ENCODE measurements around the gene FAM120C.

FAM120C gene

DNA sequence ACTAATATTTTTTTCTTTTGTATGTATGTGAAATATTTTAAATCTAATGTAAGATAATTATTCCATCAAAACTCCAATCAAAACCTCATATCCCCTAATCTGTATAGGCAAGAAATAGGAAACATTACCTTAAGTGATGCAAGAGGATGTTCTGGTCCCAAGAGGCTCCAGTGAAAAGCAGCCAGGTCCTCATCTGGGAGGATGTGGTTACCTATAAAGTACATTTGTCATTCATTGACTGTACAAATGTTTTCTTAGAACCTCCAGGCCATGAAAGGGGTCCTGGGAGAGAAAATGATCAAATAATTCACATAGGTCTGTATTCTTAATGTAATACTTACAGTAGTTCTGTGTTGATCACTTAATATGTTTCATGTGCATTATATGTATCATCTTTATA, 25.5 kb downstream of the FAM120C start:
- no peak for DNase-seq (ENCODE audit: low read depth in 2 of 2, low spot score in 1 of 2)

DNA sequence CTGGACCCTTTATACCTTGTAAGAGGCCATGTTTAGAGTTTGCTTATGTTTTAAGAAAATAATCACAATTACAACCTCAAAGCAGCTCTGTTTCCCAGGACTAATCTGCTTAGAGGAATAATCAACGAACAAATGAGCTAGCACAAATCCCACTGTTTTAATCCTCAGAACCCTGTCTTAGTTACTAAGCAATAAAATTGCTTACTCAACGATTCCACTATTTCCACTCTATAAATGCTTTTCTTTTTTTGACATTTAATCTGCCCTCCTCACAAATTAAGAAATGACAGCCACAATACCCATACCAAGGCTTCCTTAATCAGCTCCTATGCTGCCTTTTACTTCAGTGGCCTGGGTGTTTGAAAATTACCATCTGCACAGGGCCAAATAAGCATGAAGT, 48.8 kb downstream of the FAM120C start:
- no peak for DNase-seq (ENCODE audit: low read depth in 2 of 2, low spot score in 1 of 2)

DNA sequence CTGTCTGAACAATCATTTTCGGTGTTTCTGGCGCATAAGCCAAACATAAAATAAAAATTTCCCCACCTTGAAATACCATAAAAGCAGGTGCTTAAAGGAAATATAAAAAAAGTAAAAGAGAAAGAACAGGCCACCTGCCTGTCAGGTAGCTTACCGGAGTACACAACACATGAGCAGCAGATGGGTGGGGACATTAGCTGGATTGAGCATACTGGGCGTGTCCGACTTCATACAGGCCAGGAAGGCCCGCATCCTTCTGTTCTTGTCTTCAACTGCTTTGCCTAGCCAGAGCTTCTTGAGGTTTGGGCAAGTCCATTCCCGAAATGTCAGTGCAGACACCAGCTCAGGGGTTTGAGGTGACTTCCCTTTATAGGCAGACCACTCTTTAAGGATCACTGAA, 66.7 kb downstream of the FAM120C start:
- no peak for DNase-seq (ENCODE audit: low read depth in 2 of 2, low spot score in 1 of 2)

DNA sequence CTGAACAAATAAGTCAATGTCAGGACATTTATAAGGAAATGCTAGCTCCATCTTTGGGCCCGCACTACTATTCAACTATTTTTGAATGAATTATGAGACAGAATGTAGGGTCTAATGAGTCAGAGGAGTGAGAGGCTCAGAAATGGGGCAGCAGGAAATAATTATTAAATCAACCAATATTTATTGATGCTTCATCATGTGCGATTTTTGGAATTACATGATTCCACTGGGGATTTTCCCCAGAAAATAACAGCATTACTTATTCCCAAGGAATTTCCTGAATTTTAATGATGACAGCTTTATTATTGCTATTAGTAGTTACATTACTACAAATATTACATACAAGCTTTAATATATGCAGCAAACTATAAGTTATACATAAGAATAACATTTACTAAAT, 89.5 kb downstream of the FAM120C start:
- DNase-seq (ENCODE audit: low read depth in 2 of 2, low spot score in 1 of 2) = no peak

DNA sequence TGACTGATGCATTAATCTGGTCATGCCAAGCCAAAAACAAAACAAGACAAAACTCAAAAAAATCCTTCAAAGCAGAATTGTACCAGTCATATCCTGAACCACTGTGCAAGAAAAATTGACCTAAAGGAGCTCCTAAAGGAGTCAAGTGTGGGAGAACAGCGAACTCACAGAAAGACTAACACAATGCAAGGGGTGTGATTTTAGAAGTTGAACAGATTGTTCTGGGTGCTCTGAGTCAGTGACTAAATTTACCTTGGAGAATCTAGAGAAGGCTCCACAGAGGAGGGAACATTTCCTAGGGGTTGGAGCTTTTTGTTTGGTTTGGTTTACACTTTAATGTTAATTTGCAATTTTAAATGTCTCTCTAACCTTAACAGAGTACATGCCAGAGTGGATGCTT, 89.9 kb downstream of the FAM120C start:
- no peak for DNase-seq (ENCODE audit: low read depth in 2 of 2, low spot score in 1 of 2)

DNA sequence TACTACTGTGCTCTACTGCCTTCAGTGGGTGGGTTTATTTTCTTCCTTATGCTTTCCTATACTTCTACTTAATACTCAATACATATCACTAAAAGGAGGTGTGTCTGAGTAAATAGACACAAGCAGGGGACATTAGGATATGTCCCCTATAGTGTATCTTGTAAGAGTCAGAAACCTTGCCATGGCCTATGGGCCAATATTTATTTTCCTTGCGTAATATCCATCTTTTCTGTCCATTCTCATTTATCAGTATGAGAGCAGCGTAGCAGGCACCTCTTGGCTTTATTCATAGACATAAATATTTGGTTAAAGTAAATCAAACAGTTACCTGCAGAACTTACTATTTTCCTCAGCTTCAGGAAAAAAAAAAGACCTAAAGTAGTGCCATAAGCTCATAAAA, 92.2 kb downstream of the FAM120C start:
- no peak for DNase-seq (ENCODE audit: low read depth in 2 of 2, low spot score in 1 of 2)

DNA sequence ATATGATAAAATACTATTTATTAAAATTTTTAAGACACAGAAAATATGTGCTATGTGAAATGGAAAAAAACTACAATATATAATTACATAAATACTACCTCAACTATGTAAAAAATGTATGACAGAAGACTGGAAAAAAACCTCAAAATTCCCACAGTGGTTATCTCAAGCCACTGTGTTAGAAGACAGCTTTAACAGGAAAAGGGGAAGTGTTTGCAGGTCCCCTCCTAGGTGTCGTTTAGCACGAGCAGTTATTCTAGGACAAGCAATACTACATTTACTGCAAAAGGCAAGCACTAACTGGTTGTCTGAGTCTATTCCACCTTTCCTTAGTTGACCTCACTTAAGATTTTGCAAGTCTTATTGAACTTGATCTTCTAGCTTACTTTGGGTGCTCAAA, 93.9 kb downstream of the FAM120C start:
- no peak for DNase-seq (ENCODE audit: low read depth in 2 of 2, low spot score in 1 of 2)

DNA sequence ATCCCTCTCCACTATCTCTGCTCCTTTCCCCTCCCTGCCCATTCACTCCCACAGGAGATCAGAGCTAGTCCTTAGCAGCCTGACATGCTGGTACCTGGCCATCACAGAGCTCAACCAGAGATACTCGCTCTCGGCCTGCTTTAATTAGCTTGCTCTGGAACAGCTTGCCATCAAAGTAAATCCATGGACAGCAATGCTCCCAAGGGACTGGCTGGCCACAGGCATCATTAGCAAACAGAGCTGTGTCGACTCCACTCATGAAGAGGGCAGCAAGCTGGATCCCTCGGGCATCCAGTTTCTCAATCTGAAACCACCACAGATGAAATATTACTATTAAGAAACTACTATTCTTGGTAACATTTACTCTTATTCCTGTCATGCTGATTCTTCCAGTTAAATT, 95.4 kb downstream of the FAM120C start:
- no peak for DNase-seq (ENCODE audit: low read depth in 2 of 2, low spot score in 1 of 2)

DNA sequence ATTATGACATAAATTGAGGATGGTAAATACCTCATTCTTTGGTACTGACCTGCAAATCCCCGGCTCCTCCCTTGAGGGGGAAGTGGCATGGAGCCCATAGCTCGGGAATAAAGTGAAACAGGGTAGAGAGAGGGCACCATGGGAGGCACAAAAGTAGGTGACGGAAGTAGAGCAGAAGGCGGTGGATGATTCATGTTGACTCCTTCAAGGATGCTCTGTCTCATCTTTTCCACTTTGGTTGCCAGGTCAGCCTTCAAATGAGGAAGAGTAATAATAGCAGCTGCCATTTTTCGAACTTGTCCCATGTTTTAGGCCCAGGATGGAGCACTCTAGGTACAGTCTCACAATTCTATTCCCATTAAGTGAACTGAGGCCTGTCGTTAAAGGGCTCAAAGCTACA, 97.4 kb downstream of the FAM120C start:
- no peak for DNase-seq (ENCODE audit: low read depth in 2 of 2, low spot score in 1 of 2)

DNA sequence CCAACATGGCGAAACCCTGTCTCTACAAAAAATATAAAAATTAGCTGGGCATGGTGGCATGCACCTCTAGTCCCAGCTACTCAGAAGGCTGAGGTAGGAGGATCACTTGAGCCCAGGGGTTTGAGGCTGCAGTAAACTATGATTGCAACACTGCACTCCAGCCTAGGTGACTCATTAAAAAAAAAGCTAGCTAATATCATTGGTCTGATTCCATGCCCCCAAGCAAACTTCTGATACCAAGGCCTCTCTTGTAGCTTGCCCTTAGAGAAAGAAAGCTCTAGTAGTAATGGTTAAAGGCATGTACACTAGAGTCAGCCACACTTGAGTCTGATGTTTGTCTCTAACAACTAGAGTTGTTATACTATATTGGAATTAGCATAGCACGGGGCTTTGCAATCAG, 106.2 kb downstream of the FAM120C start:
- no peak for DNase-seq (ENCODE audit: low read depth in 2 of 2, low spot score in 1 of 2)

DNA sequence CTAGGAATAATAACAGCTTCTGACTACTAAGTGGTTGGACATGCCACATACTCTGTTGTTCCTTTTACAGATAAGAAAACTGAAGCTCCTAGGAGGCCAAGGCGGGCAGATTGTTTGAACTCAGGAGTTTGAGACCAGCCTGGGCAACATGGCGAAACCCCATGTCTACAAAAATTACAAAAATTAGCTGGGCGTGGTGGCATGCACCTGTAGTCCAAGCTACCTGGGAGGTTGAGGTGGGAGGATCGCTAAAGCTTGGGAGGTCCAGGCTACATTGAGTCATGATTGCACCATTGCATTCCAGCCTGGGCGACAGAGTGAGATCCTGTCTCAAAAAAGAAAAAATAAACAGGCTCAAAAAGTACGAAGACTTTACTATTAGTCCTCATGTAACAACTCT, 108.2 kb downstream of the FAM120C start:
- no peak for DNase-seq (ENCODE audit: low read depth in 2 of 2, low spot score in 1 of 2)

DNA sequence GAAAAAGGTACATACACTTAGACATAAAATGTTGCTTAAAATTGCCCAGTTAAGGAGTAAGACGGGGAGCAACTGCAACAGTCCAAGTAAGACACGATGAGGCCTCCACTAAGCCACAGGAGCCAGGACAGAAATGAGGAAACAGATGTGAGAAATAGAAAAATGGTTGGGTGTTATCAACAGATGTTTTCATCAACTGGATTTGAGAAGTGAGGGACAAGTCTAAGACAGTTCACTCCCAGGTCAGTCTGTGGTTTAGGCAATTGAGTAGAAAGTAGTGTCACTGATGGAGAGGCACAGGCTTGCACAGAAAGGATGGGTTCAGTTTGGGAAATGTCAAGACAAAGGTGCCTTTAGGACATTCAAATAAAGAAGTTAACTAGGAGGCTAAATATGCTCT, 115.3 kb downstream of the FAM120C start:
- no peak for DNase-seq (ENCODE audit: low read depth in 2 of 2, low spot score in 1 of 2)

DNA sequence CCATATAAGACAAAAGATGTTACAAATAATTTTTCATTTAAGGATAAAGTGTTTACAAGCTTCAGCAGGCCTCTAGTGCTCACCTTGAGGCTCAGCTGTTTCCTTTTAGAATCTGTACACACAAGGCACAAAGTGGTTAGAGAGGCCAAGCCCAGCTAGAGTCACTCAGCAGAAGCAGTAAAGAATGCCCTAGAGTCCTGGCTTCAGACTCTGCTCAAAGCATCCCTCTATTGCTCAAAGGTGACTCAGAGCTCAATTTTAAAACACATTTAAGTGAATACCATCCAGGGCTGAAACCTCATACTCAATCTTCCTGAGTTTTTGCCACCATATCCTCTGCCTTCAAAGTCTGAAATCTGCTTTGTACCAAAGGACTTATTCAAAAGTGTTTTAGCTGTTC, 116.2 kb downstream of the FAM120C start:
- DNase-seq (ENCODE audit: low read depth in 2 of 2, low spot score in 1 of 2) = no peak

DNA sequence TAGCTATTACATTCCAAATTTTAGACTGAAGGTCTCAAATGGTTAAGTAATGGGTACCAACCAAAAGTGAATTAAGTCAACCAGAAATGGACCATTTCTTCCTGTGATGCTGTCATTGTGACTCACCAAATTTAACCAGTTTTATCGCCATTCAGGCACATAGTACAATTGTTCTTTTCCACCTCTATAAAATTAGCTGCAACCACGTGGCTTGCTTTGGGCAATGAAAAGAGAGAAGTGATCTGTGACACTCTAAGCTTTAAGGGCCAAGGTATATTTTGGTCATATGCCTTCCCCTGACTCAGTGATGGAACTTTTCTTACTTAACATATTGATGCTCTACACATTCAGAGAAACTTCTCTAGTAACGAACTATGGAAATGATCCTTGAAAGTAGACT, 118.5 kb downstream of the FAM120C start:
- no peak for DNase-seq (ENCODE audit: low read depth in 2 of 2, low spot score in 1 of 2)

DNA sequence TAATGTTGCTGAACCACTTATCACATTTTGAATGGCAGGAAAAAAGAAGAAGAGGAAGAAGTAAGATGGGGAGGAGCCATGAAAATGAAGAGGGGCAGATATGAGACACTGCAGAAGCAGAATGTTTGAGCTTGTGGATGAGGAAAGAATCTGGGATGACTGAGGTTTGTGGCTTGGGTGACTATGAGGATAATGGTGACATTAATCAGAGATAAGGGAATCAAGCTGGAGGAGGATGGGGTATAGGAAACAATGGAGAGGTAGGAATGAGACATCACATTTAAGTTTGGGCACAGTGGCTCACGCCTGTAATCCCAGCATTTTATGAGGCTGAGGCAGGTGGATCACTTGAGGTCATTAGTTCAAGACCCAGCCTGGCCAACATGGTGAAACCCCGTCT, 119.7 kb downstream of the FAM120C start:
- no peak for DNase-seq (ENCODE audit: low read depth in 2 of 2, low spot score in 1 of 2)

DNA sequence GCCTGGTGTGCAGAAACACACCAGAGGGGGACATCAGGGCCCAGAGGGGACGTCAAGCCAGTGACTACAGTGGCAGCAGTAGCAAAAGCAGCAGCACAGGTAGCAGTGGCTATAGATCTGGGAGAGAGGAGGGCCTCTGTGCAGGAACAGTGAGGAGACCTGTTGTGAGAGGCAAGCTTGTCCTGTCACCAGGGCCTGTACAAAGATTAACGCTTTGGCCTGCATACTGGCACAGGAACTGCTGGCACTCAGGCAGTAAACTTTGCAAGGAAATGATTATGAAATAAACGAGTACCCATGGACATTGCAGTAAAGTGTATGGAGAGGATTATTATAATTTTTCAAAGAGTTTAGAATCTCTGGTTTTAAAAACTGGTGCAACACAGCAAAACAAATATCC, 133.3 kb downstream of the FAM120C start:
- DNase-seq (ENCODE audit: low read depth in 2 of 2, low spot score in 1 of 2) = no peak

DNA sequence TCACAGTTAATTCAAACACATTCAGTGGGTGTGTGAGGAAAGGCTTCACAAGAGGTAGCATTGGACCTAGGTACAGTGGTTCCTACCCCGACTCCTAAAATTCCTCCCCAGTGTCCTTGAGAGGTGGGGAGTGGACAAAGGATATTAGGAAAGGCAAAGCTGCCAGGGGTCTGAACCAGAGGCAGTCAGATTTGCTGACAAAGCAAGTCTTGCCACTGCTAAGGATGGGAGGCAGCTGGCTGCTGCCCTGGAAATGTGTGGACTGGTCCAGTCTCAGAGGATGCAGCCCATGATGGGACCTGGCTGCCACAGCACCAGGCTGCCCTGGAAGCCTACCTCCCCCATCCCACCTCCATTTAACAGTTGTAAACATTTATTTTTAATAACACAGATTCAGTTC, 134.6 kb downstream of the FAM120C start:
- no peak for DNase-seq (ENCODE audit: low read depth in 2 of 2, low spot score in 1 of 2)

DNA sequence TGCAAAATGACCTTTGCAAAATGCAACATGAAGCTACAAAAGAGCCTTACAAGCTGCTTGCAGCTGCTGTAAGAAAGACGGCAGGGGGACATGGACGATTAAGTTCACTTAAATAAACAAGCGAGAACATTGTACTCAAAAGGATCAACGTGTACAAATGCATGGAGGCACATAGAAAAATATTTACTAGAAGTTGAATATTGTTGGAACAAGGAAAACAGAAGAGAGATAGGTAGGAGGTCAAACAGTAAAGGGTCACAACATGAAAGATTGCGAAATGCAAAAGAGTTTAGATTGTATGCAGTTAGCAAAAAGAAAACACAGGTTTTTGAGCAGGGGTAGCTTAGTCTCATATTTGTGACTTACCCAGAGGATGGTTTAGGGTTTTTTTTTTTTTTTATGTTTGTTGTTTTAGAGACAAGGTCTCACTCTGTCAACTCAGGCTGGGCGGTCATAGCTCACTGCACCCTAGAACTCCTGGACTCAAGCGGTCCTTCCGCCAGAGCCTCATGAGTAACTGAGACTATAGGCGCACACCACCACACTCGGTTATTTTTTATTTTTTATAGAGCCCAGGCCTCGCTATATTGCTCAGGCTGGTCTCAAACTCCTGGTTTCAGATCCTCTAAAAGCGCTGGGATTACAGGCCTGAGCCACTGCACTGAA, 137.4 kb downstream of the FAM120C start:
- no peak for DNase-seq (ENCODE audit: low read depth in 2 of 2, low spot score in 1 of 2)

DNA sequence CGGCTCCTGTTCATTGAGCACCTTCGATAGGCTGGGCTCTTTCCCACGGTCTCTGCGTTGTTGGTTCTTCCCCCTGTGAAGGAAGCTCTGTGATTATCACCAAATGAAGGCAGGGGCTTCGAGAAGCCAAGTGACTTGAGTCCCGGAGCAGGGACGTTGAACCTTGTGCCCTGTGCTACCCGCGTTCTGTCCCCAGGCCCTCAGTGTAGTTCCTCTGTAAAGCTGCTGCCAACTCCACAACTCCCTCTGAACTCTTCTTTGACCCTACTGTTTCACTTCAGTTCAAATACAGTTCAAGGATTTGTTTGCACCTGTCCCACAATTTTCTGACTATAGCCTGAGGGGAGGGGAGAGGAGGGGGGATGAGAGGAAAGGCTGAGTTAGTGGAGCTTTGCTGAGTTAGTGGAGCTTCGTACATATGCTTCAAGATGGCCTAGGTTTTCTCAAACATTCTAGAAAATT, 138.1 kb downstream of the FAM120C start:
- DNase-seq (ENCODE audit: low read depth in 2 of 2, low spot score in 1 of 2) = no peak

DNA sequence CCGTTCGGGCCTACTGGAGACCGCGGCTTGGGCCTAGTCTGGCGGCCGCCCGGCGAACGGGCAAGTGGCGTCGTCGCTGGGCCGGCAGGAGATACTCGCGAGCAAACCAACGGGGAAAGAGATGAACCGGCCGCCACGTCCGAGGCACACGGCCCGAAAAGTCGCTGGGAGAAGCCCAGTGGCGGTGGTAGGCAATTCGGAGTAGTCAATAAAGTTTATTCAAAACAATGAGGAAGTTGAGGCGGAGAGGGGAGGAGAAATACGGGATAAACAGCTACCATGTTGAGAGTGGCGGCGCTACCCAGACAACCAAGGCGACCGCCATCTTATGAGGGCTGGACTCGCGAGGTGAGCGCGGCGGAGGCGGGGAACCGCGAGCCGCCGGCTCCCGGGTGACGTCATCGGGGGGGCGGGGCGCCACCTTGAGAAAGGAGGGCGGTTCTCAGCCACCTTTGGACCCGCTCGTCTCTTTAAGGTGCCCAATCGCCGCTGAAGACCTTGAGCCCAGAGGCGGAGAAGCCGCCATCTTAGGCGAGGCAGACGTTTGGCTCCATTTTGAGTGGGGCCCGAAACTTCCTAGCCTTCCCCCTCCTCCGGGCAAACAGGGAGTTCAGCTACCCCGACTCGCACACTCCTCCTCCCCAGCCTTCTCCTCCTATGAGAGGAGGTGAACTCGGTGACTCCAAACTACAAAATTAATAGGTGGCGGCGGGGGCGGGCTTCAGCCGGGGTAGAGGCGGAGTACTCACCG, 138.8 kb downstream of the FAM120C start, which contains the start of gene PHF8:
Gene PHF8, minus strand, starts transcription at position 348 of the 751 bp plus-strand sequence. CDS start 1,745 bp downstream, outside the sequence.
- DNase-seq (ENCODE audit: low read depth in 2 of 2, low spot score in 1 of 2) = peak; percentile 84 to 89

DNA sequence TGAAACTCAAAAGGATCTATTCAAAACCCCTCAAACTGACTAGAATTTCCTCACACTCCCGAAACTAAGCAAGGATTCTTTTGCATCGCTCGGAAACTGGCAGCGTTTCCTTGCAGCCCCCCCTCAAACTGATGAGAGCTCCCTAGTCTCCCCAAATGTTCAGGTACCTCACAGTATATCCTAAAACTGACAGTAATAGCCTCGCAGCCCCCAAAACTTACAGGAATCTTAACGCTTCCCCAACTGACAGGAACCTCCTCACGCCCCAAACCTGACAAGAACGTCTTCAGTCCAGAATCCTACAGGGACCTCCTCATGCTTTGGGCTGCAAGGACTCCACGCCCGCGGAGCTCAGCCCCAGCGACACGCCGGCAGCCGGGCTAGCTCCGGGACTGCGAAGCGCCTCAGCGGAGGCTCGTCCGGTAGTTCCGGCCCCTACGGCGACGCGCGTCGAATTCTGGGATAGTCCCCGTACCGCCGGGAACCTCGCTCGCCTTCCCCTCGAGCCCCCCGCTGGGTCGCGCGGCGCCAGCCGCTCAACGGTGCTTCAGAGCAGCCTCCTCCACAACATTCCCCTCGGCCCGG, 139.4 kb downstream of the FAM120C start:
- DNase-seq (ENCODE audit: low read depth in 2 of 2, low spot score in 1 of 2) = no peak

DNA sequence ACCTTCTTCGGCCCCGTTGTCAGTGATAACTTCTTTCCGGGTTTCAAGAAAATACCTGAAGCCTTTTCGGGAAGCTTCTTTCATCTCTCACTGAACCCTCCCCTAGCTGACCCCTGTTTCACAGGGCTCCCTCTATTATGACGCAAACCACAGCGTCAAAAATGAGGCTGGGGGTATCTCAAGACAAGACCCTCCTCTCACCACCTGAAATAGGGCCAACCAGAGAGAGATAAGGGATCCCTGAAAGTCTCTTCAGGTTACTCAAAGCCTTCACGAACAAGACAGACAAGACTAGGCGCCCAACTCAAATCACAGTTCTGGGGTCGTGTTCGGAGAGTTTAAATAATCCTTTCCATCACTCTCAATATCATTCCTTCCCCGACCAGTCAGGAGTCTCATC, 140.0 kb downstream of the FAM120C start:
- no peak for DNase-seq (ENCODE audit: low read depth in 2 of 2, low spot score in 1 of 2)
